ENCODE measurements around the gene MARCKSL1.
"Not testable (repeated sequence)": the region's sequence is repeated elsewhere in the genome, so short reads cannot be mapped to it uniquely, and the experiment has no call there.

DNA sequence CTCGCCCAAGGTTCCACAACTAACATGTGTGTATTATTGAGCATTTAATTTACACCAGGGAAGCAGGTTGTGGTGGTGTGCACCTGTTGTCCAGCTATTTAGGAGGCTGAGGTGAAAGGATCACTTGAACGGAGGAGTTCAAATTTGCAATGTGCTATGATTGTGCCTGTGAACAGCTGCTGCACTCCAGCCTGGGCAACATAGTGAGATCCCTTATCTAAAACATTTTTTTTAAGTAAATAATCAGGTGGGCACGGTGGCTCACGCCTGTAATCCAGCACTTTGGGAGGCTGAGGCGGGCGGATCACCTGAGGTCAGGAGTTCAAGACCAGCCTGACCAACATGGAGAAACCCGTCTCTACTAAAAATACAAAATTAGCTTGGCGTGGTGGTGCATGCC, 51.3 kb downstream of the MARCKSL1 start:
- TF ChIP-seq, protein P1, sequence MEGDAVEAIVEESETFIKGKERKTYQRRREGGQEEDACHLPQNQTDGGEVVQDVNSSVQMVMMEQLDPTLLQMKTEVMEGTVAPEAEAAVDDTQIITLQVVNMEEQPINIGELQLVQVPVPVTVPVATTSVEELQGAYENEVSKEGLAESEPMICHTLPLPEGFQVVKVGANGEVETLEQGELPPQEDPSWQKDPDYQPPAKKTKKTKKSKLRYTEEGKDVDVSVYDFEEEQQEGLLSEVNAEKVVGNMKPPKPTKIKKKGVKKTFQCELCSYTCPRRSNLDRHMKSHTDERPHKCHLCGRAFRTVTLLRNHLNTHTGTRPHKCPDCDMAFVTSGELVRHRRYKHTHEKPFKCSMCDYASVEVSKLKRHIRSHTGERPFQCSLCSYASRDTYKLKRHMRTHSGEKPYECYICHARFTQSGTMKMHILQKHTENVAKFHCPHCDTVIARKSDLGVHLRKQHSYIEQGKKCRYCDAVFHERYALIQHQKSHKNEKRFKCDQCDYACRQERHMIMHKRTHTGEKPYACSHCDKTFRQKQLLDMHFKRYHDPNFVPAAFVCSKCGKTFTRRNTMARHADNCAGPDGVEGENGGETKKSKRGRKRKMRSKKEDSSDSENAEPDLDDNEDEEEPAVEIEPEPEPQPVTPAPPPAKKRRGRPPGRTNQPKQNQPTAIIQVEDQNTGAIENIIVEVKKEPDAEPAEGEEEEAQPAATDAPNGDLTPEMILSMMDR (IDR thresholded peaks at IDR 0.05), result not testable (repeated sequence)
- not testable (repeated sequence) for TF ChIP-seq EZH2 (IDR thresholded peaks at IDR 0.05; ENCODE audit: borderline replicate concordance, insufficient read depth, low read depth, low read length, poor library complexity, severe bottlenecking)

Data from B cell (primary cell).